GM21423 (cell line): Measurements from ENCODE around the gene BIRC2.
A peak's percentile ranks its signal among the peaks of the same experiment; 100 is the strongest.
"Not testable (repeated sequence)": the region's sequence is repeated elsewhere in the genome, so short reads cannot be mapped to it uniquely, and the experiment has no call there.

Source experiments
- ATAC-seq: cut with Tn5 transposase; IDR thresholded peaks from one replicate; pipeline ENCODE4 v1.9.1; 2021; ENCODE audit warnings: mild to moderate bottlenecking, moderate library complexity; ENCODE audit not compliant: unreplicated experiment

BIRC2 gene

GRCh38 chr11:102322560-102322959 is 24.5 kb upstream of the BIRC2 start:
- ATAC-seq: no peak

- no peak for ATAC-seq
These were observed 23.3 kb upstream of the BIRC2 start for GRCh38 chr11:102323542-102324251.

GRCh38 chr11:102325088-102325487 is 21.9 kb upstream of the BIRC2 start:
- ATAC-seq: no peak

GRCh38 chr11:102328748-102329147 is 18.3 kb upstream of the BIRC2 start:
- no peak for ATAC-seq

GRCh38 chr11:102330231-102330630 is 16.8 kb upstream of the BIRC2 start:
- no peak for ATAC-seq

- ATAC-seq: no peak
These were observed 15.7 kb upstream of the BIRC2 start for GRCh38 chr11:102331341-102331740.

- no peak for ATAC-seq
These were observed 14.4 kb upstream of the BIRC2 start for GRCh38 chr11:102332611-102332994.

- ATAC-seq: no peak
These were observed 8.5 kb upstream of the BIRC2 start for GRCh38 chr11:102338479-102339010.

GRCh38 chr11:102341311-102341710 is 5.7 kb upstream of the BIRC2 start:
- not testable (repeated sequence) for ATAC-seq

GRCh38 chr11:102341844-102342318 is 5.1 kb upstream of the BIRC2 start:
- ATAC-seq: peak; percentile 46

GRCh38 chr11:102343809-102344208 is 3.2 kb upstream of the BIRC2 start:
- no peak for ATAC-seq

GRCh38 chr11:102345904-102346303 is 1.1 kb upstream of the BIRC2 start:
- no peak for ATAC-seq

- no peak for ATAC-seq
These were observed 612 bp upstream of the BIRC2 start for GRCh38 chr11:102346456-102346747.

- ATAC-seq: peak; percentile 14
These were observed 702 bp downstream of the BIRC2 start for GRCh38 chr11:102347462-102348370.

- no peak for ATAC-seq
These were observed 10.1 kb downstream of the BIRC2 start for GRCh38 chr11:102357116-102357515.

GRCh38 chr11:102359372-102359771 is 12.4 kb downstream of the BIRC2 start:
- ATAC-seq: no peak

- no peak for ATAC-seq
These were observed 13.7 kb downstream of the BIRC2 start for GRCh38 chr11:102360681-102361080.

- ATAC-seq: peak; percentile 97
These were observed 14.3 kb downstream of the BIRC2 start for GRCh38 chr11:102361086-102362031.

GRCh38 chr11:102364991-102365390 is 18.0 kb downstream of the BIRC2 start:
- ATAC-seq: no peak

- no peak for ATAC-seq
These were observed 20.4 kb downstream of the BIRC2 start for GRCh38 chr11:102367364-102367763.

- ATAC-seq: peak; percentile 100
These were observed 21.5 kb downstream of the BIRC2 start for GRCh38 chr11:102368472-102368871.
